ENCODE results near the gene MCEE.
A peak's percentile ranks its signal among the peaks of the same experiment; 100 is the strongest.
"Not testable (repeated sequence)": the region's sequence is repeated elsewhere in the genome, so short reads cannot be mapped to it uniquely, and the experiment has no call there.

Gene MCEE

DNA sequence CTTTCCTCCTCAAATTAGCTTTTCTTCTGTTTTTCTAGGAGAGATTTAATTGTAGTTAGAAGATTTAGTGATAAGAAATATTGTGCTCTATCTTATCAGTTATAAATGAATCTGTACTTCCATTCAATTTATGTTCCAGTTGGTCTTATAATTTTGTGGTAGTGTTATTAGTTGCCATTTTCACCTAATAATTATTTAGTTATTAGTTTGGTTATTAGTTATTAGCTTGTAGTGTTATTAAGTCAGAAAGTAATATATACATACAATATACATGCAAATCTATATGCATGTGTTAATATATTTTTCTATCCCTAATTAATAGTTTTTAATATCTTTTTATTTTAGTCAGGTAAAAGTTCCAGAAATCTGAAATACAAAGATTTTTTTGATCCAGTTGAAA, 3.6 kb upstream of the MCEE start:
- no peaks in the 10 kb centered on the region for H3K27me3 ChIP-seq (ENCODE audit: insufficient read depth, low read length)
- H3K4me3 ChIP-seq (ENCODE audit: low read depth, low read length, poor library complexity, severe bottlenecking), result no peak overlapping the region
- no peak overlapping the region for H3K9ac ChIP-seq (ENCODE audit: low read length)
- peaks cover 33% of the 10 kb centered on the region for H3K79me2 ChIP-seq (ENCODE audit: insufficient read depth, low read length)
- H3F3A ChIP-seq (ENCODE audit: insufficient read depth, low read length), result no peaks in the 10 kb centered on the region
- no peak overlapping the region for H2AFZ ChIP-seq (ENCODE audit: low read length)
- H3K9me2 ChIP-seq (ENCODE audit: low read depth, low read length), result no peaks in the 10 kb centered on the region
- peaks cover 50% of the 10 kb centered on the region for H3K36me3 ChIP-seq (ENCODE audit: insufficient read depth, low read length)
- H3K9me3 ChIP-seq (ENCODE audit: low read length), result no peaks in the 10 kb centered on the region
- no peak for TF ChIP-seq EZH2 (IDR thresholded peaks at IDR 0.05; ENCODE audit: borderline replicate concordance, low read length)
- TF ChIP-seq, protein P1, sequence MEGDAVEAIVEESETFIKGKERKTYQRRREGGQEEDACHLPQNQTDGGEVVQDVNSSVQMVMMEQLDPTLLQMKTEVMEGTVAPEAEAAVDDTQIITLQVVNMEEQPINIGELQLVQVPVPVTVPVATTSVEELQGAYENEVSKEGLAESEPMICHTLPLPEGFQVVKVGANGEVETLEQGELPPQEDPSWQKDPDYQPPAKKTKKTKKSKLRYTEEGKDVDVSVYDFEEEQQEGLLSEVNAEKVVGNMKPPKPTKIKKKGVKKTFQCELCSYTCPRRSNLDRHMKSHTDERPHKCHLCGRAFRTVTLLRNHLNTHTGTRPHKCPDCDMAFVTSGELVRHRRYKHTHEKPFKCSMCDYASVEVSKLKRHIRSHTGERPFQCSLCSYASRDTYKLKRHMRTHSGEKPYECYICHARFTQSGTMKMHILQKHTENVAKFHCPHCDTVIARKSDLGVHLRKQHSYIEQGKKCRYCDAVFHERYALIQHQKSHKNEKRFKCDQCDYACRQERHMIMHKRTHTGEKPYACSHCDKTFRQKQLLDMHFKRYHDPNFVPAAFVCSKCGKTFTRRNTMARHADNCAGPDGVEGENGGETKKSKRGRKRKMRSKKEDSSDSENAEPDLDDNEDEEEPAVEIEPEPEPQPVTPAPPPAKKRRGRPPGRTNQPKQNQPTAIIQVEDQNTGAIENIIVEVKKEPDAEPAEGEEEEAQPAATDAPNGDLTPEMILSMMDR (IDR thresholded peaks at IDR 0.05; ENCODE audit: low read length), result no peak
- no peak overlapping the region for H3K27ac ChIP-seq (ENCODE audit: low read depth, low read length, poor library complexity, severe bottlenecking)
- H4K20me1 ChIP-seq (ENCODE audit: insufficient read depth, low read length), result no peaks in the 10 kb centered on the region
- no peak overlapping the region for H3K4me2 ChIP-seq (ENCODE audit: low read length)
- H3K4me1 ChIP-seq (ENCODE audit: insufficient read depth, low read length, severe bottlenecking), result peaks cover 28% of the 10 kb centered on the region

- peak overlapping the region; percentile 57 for H3K27ac ChIP-seq (ENCODE audit: low read depth, low read length, poor library complexity, severe bottlenecking)
Measured at GRCh38 chr2:71131387-71132166, 1.5 kb upstream of the MCEE start.

GRCh38 chr2:71130905-71131244, 846 bp upstream of the MCEE start:
- H3F3A ChIP-seq (ENCODE audit: insufficient read depth, low read length), result no peaks in the 10 kb centered on the region
- no peaks in the 10 kb centered on the region for H3K9me2 ChIP-seq (ENCODE audit: low read depth, low read length)
- H3K4me3 ChIP-seq (ENCODE audit: low read depth, low read length, poor library complexity, severe bottlenecking), result peak overlapping the region; percentile 78
- H3K4me2 ChIP-seq (ENCODE audit: low read length), result peak overlapping the region; percentile 84
- peak overlapping the region; percentile 57 for H3K27ac ChIP-seq (ENCODE audit: low read depth, low read length, poor library complexity, severe bottlenecking)
- peaks cover 42% of the 10 kb centered on the region for H3K4me1 ChIP-seq (ENCODE audit: insufficient read depth, low read length, severe bottlenecking)
- H2AFZ ChIP-seq (ENCODE audit: low read length), result no peak overlapping the region
- H3K79me2 ChIP-seq (ENCODE audit: insufficient read depth, low read length), result peaks cover 37% of the 10 kb centered on the region
- no peaks in the 10 kb centered on the region for H3K9me3 ChIP-seq (ENCODE audit: low read length)
- H3K36me3 ChIP-seq (ENCODE audit: insufficient read depth, low read length), result peaks cover 35% of the 10 kb centered on the region
- no peaks in the 10 kb centered on the region for H3K27me3 ChIP-seq (ENCODE audit: insufficient read depth, low read length)
- H4K20me1 ChIP-seq (ENCODE audit: insufficient read depth, low read length), result no peaks in the 10 kb centered on the region
- peak overlapping the region; percentile 95 for H3K9ac ChIP-seq (ENCODE audit: low read length)
- TF ChIP-seq EZH2 (IDR thresholded peaks at IDR 0.05; ENCODE audit: borderline replicate concordance, low read length), result no peak
- TF ChIP-seq, protein P1 (IDR thresholded peaks at IDR 0.05; ENCODE audit: low read length), result no peak

More at GRCh38 chr2:71131387-71132166, 1.5 kb upstream of the MCEE start:
- peak overlapping the region; percentile 84 for H3K4me2 ChIP-seq (ENCODE audit: low read length)
- H3K79me2 ChIP-seq (ENCODE audit: insufficient read depth, low read length), result peaks cover 37% of the 10 kb centered on the region
- peak overlapping the region; percentile 78 for H3K4me3 ChIP-seq (ENCODE audit: low read depth, low read length, poor library complexity, severe bottlenecking)
- H3K36me3 ChIP-seq (ENCODE audit: insufficient read depth, low read length), result peaks cover 42% of the 10 kb centered on the region
- H3K9me3 ChIP-seq (ENCODE audit: low read length); H2AFZ ChIP-seq (ENCODE audit: low read length); H3F3A ChIP-seq (ENCODE audit: insufficient read depth, low read length); H3K9me2 ChIP-seq (ENCODE audit: low read depth, low read length); H4K20me1 ChIP-seq (ENCODE audit: insufficient read depth, low read length); H3K27me3 ChIP-seq (ENCODE audit: insufficient read depth, low read length): not testable (repeated sequence)
- H3K4me1 ChIP-seq (ENCODE audit: insufficient read depth, low read length, severe bottlenecking), result peaks cover 42% of the 10 kb centered on the region
- H3K9ac ChIP-seq (ENCODE audit: low read length), result peak overlapping the region; percentile 95

- H2AFZ ChIP-seq (ENCODE audit: low read length), result peak overlapping the region; percentile 14; the same call in 1 of the 2 replicates
- peaks cover 30% of the 10 kb centered on the region for H3K36me3 ChIP-seq (ENCODE audit: insufficient read depth, low read length)
- no peaks in the 10 kb centered on the region for H3K9me2 ChIP-seq (ENCODE audit: low read depth, low read length)
- H3K9me3 ChIP-seq (ENCODE audit: low read length), result no peaks in the 10 kb centered on the region
- H3K27ac ChIP-seq (ENCODE audit: low read depth, low read length, poor library complexity, severe bottlenecking), result peak overlapping the region; percentile 57
- H4K20me1 ChIP-seq (ENCODE audit: insufficient read depth, low read length), result no peaks in the 10 kb centered on the region
- TF ChIP-seq, protein P1 (IDR thresholded peaks at IDR 0.05; ENCODE audit: low read length), result no peak
- TF ChIP-seq EZH2 (IDR thresholded peaks at IDR 0.05; ENCODE audit: borderline replicate concordance, low read length), result no peak
- peak overlapping the region; percentile 84 for H3K4me2 ChIP-seq (ENCODE audit: low read length)
- H3K79me2 ChIP-seq (ENCODE audit: insufficient read depth, low read length), result peaks cover 37% of the 10 kb centered on the region
- no peaks in the 10 kb centered on the region for H3K27me3 ChIP-seq (ENCODE audit: insufficient read depth, low read length)
- no peaks in the 10 kb centered on the region for H3F3A ChIP-seq (ENCODE audit: insufficient read depth, low read length)
- H3K4me1 ChIP-seq (ENCODE audit: insufficient read depth, low read length, severe bottlenecking), result peaks cover 42% of the 10 kb centered on the region
- peak overlapping the region; percentile 78 for H3K4me3 ChIP-seq (ENCODE audit: low read depth, low read length, poor library complexity, severe bottlenecking)
- peak overlapping the region; percentile 95 for H3K9ac ChIP-seq (ENCODE audit: low read length)
Measured at GRCh38 chr2:71129902-71130151, 202 bp downstream of the MCEE start.

Measured in OCI-LY1 (cell line).